H1 (cell line): Measurements from ENCODE around the gene CASP9. TPM values are rescaled to one million over a fixed set of nuclear protein-coding genes. Genes with fewer than 3 reads are reported as not detected.

Experiments used
- CTCF ChIA-PET: fragments of 300-600 bp; sonication (Branson Sonifier 250); formaldehyde crosslinking; loops from one replicate; lab custom pipeline; 2021; ENCODE audit not compliant: partially characterized antibody; lab: Charles Lee
- POLR2A ChIA-PET: fragments of 300-600 bp; sonication (Branson Sonifier 250); formaldehyde crosslinking; loops from one replicate; lab custom pipeline; 2021; ENCODE audit warnings: inconsistent platforms; ENCODE audit not compliant: partially characterized antibody; lab: Charles Lee
- DNase-seq, 2 experiments: peaks; one replicate each; pipeline versions ENCODE4 v3.0.0 to v3.0.0-alpha.2; 2010 to 2022; ENCODE audit warnings: low spot score in 2 of 2, low read depth in 1 of 2, mixed read lengths in 1 of 2
- FAIRE-seq: peaks from 2 replicates; lab custom pipeline; 2011; peaks lifted over from hg19 to GRCh38; lab: Jason Lieb, UNC
- H2AFZ ChIP-seq: 2 replicates; pipeline ENCODE4 v1.8.1; 2012; ENCODE audit warnings: low read length, inconsistent platforms
- H2AK5ac ChIP-seq: 2 replicates; pipeline ENCODE4 v1.6.1; 2013; ENCODE audit warnings: low read depth, low read length
- H2BK120ac ChIP-seq: replicated peaks from 2 replicates; pipeline ENCODE3; 2013; ENCODE audit warnings: low read depth, low read length, inconsistent platforms
- H2BK12ac ChIP-seq: 2 replicates; pipeline ENCODE4 v1.6.1; 2013; ENCODE audit warnings: low read depth, low read length
- H2BK15ac ChIP-seq: 2 replicates; pipeline ENCODE4 v1.6.1; 2013; ENCODE audit warnings: low read length
- H2BK20ac ChIP-seq: 2 replicates; pipeline ENCODE4 v1.6.1; 2013; ENCODE audit warnings: low read length
- H2BK5ac ChIP-seq: 2 replicates; pipeline ENCODE4 v1.6.1; 2013; ENCODE audit warnings: low read depth, low read length
- H3K14ac ChIP-seq: 2 replicates; pipeline ENCODE4 v1.6.1; 2013; ENCODE audit warnings: inconsistent platforms; ENCODE audit not compliant: insufficient read length
- H3K18ac ChIP-seq: 2 replicates; pipeline ENCODE4 v1.6.1; 2013; ENCODE audit warnings: low read length; ENCODE audit errors: extremely low read depth
- H3K23ac ChIP-seq: 2 replicates; pipeline ENCODE4 v1.6.1; 2013; ENCODE audit warnings: inconsistent platforms; ENCODE audit not compliant: insufficient read length
- H3K23me2 ChIP-seq: 2 replicates; pipeline ENCODE4 v1.6.1; 2013; ENCODE audit warnings: low read depth, low read length
- H3K27ac ChIP-seq: 2 replicates; pipeline ENCODE4 v1.6.1; 2011; ENCODE audit warnings: low read depth, low read length, inconsistent platforms
- H3K27me3 ChIP-seq, 4 experiments: replicated peaks in 1 of 4; 1 replicate in 1 of 4; 2 replicates in 3 of 4; pipeline versions ENCODE4 v1.6.1 to v1.8.1; 2011 to 2013; ENCODE audit warnings: low read length in 3 of 4, mild to moderate bottlenecking in 3 of 4, inconsistent platforms in 2 of 4, mixed read lengths in 2 of 4, moderate library complexity in 1 of 4; ENCODE audit not compliant: control insufficient read depth in 3 of 4, insufficient read depth in 3 of 4; ENCODE audit errors: extremely low read depth in 1 of 4
- H3K36me3 ChIP-seq, 4 experiments: 2 replicates each; pipeline versions ENCODE4 v1.6.1 to v1.8.1; 2011 to 2013; ENCODE audit warnings: mild to moderate bottlenecking in 4 of 4, low read length in 3 of 4, moderate library complexity in 2 of 4, control low read depth in 1 of 4, inconsistent platforms in 1 of 4; ENCODE audit not compliant: insufficient read depth in 4 of 4, control insufficient read depth in 2 of 4
- H3K4ac ChIP-seq: replicated peaks from 2 replicates; pipeline ENCODE3; 2013; ENCODE audit warnings: low read length, low read depth, mixed read lengths, inconsistent platforms; ENCODE audit not compliant: insufficient read length
- H3K4me1 ChIP-seq, 4 experiments: replicated peaks in 1 of 4; 1 replicate in 1 of 4; 2 replicates in 3 of 4; pipeline versions ENCODE4 v1.6.1 to v1.8.1; 2011 to 2013; ENCODE audit warnings: low read length in 3 of 4, inconsistent platforms in 2 of 4, mixed read lengths in 1 of 4; ENCODE audit not compliant: insufficient read depth in 4 of 4, control insufficient read depth in 3 of 4
- H3K4me2 ChIP-seq, 2 experiments: 2 replicates each; pipeline versions ENCODE4 v1.6.1 to v1.8.1; 2011 to 2013; ENCODE audit warnings: low read depth in 2 of 2, low read length in 2 of 2, control low read depth in 1 of 2, inconsistent platforms in 1 of 2, mild to moderate bottlenecking in 1 of 2; ENCODE audit not compliant: insufficient read depth in 1 of 2
- H3K4me3 ChIP-seq, 4 experiments: fragments of 200-600, 300-600 bp in 1 of 4; sonication (generic), shearing (Covaris generic), sonication (Bioruptor Twin) in 1 of 4; 2 replicates each; pipeline versions ENCODE4 v1.5.1 to v1.8.1; 2011 to 2016; ENCODE audit warnings: low read length in 4 of 4, low read depth in 3 of 4, control low read depth in 2 of 4, inconsistent platforms in 2 of 4, mild to moderate bottlenecking in 2 of 4, mixed read lengths in 1 of 4, moderate library complexity in 1 of 4; ENCODE audit not compliant: insufficient read depth in 2 of 4; ENCODE audit errors: extremely low read depth in 1 of 4
- H3K56ac ChIP-seq: replicated peaks from 2 replicates; pipeline ENCODE3; 2013; ENCODE audit warnings: low read depth, mild to moderate bottlenecking, mixed read lengths, low read length, inconsistent platforms; ENCODE audit not compliant: insufficient read length
- H3K79me1 ChIP-seq: 2 replicates; pipeline ENCODE4 v1.6.1; 2013; ENCODE audit warnings: low read depth, low read length, control low read depth
- H3K79me2 ChIP-seq, 2 experiments: 2 replicates each; pipeline versions ENCODE4 v1.6.1 to v1.8.1; 2012 to 2013; ENCODE audit warnings: low read length in 2 of 2, mild to moderate bottlenecking in 2 of 2, inconsistent platforms in 1 of 2; ENCODE audit not compliant: insufficient read depth in 2 of 2, control insufficient read depth in 1 of 2
- H3K9ac ChIP-seq, 4 experiments: replicated peaks in 1 of 4; 1 replicate in 1 of 4; 2 replicates in 3 of 4; pipeline versions ENCODE4 v1.6.1 to v1.8.1; 2011 to 2013; ENCODE audit warnings: low read depth in 3 of 4, low read length in 3 of 4, control low read depth in 2 of 4, mild to moderate bottlenecking in 2 of 4, moderate library complexity in 2 of 4, inconsistent platforms in 1 of 4; ENCODE audit errors: extremely low read depth in 1 of 4
- H3K9me3 ChIP-seq, 2 experiments: 2 replicates each; pipeline versions ENCODE4 v1.6.1 to v1.8.1; 2012 to 2013; ENCODE audit warnings: mild to moderate bottlenecking in 2 of 2, moderate library complexity in 2 of 2, control low read depth in 1 of 2, inconsistent platforms in 1 of 2, low read depth in 1 of 2, low read length in 1 of 2, mixed read lengths in 1 of 2; ENCODE audit not compliant: insufficient read depth in 2 of 2
- H4K20me1 ChIP-seq, 2 experiments: replicated peaks in 1 of 2; 2 replicates each; pipeline versions ENCODE3 to v1.8.1; 2011 to 2013; ENCODE audit warnings: inconsistent platforms in 2 of 2, low read length in 2 of 2, mild to moderate bottlenecking in 1 of 2; ENCODE audit not compliant: insufficient read depth in 2 of 2, control insufficient read depth in 1 of 2
- H4K5ac ChIP-seq: 2 replicates; pipeline ENCODE4 v1.6.1; 2013; ENCODE audit warnings: low read length, low read depth, mixed read lengths, inconsistent platforms; ENCODE audit not compliant: insufficient read length
- H4K8ac ChIP-seq: 2 replicates; pipeline ENCODE4 v1.8.0; 2013; ENCODE audit warnings: mild to moderate bottlenecking, moderate library complexity, low read length, inconsistent platforms; ENCODE audit not compliant: insufficient read depth; ENCODE audit errors: extremely low read depth
- H4K91ac ChIP-seq: replicated peaks from 2 replicates; pipeline ENCODE3; 2013; ENCODE audit warnings: low read length, mixed read lengths, inconsistent platforms; ENCODE audit not compliant: insufficient read length
- ASH2L ChIP-seq: fragments of 200-600, 300-600 bp; sonication (generic); IDR thresholded peaks from one replicate; pipeline ENCODE4 v1.7.1; 2017; ENCODE audit warnings: low read length
- BACH1 ChIP-seq: IDR thresholded peaks from 2 replicates; pipeline ENCODE4 v1.6.1; 2012; ENCODE audit warnings: low read length, improper control_type of control experiment
- CEBPB ChIP-seq: IDR thresholded peaks from 2 replicates; pipeline ENCODE4 v1.6.1; 2012; ENCODE audit warnings: low read depth, low read length
- GTF2F1 ChIP-seq: IDR thresholded peaks from 2 replicates; pipeline ENCODE4 v1.6.1; 2012; ENCODE audit warnings: low read depth, low read length, improper control_type of control experiment, borderline replicate concordance
- KDM1A ChIP-seq: fragments of 200-600, 300-600 bp; sonication (generic); IDR thresholded peaks from 2 replicates; pipeline ENCODE4 v1.7.1; 2016; ENCODE audit warnings: mild to moderate bottlenecking, low read length, borderline replicate concordance
- KDM4A ChIP-seq: IDR thresholded peaks from one replicate; pipeline ENCODE4 v1.7.1; 2012; ENCODE audit warnings: low read depth, mild to moderate bottlenecking, moderate library complexity, low read length, inconsistent platforms; ENCODE audit not compliant: severe bottlenecking
- RXRA ChIP-seq: IDR thresholded peaks from 2 replicates; pipeline ENCODE4 v1.6.1; 2011; ENCODE audit warnings: low read depth, mild to moderate bottlenecking, low read length, moderate library complexity; ENCODE audit not compliant: insufficient read depth
- SAP30 ChIP-seq: fragments of 300-600 bp; sonication (generic); IDR thresholded peaks from 2 replicates; pipeline ENCODE4 v1.7.1; 2012; ENCODE audit warnings: low read length, moderate library complexity, mild to moderate bottlenecking, inconsistent platforms; ENCODE audit not compliant: insufficient read depth, insufficient replicate concordance
- SIX5 ChIP-seq: IDR thresholded peaks from 2 replicates; pipeline ENCODE4 v1.6.1; 2011; ENCODE audit warnings: mild to moderate bottlenecking, low read depth, low read length
- SP1 ChIP-seq: IDR thresholded peaks from 2 replicates; pipeline ENCODE4 v1.6.1; 2011; ENCODE audit warnings: low read depth, low read length
- SP2 ChIP-seq: IDR thresholded peaks from 2 replicates; pipeline ENCODE4 v1.6.1; 2012; ENCODE audit warnings: mild to moderate bottlenecking, low read length, inconsistent platforms
- SUZ12 ChIP-seq: fragments of 200-600 bp; sonication (generic); IDR thresholded peaks from 2 replicates; pipeline ENCODE4 v1.6.1; 2012; ENCODE audit warnings: mild to moderate bottlenecking, inconsistent platforms, low read length, moderate library complexity, mixed read lengths
- TAF7 ChIP-seq: optimal IDR thresholded peaks from 2 replicates; pipeline ENCODE3; 2011; ENCODE audit warnings: low read depth, mild to moderate bottlenecking, inconsistent platforms, low read length, moderate library complexity, borderline replicate concordance
- ZNF274 ChIP-seq: IDR thresholded peaks from 2 replicates; pipeline ENCODE4 v1.7.0; 2012; ENCODE audit warnings: low read length, borderline replicate concordance; ENCODE audit errors: extremely low read depth
- WGBS, 2 experiments: shearing (Covaris generic) in 1 of 2; methylation state at CpG; one replicate each; pipeline versions ENCODE4 v1.1.6 to v1.1.7; 2013 to 2015; ENCODE audit warnings: low lambda C conversion rate in 2 of 2, mixed read lengths in 2 of 2, inconsistent platforms in 1 of 2, low coverage in 1 of 2, missing lambda C conversion rate in 1 of 2; ENCODE audit not compliant: insufficient replicate concordance in 2 of 2, insufficient coverage in 1 of 2, insufficient read length in 1 of 2; ENCODE audit errors: extremely low coverage in 1 of 2, missing lambda C conversion rate in 1 of 2; 5-methylcytosine and 5-hydroxymethylcytosine counted together
- polyA plus RNA-seq, 7 experiments: library from polyadenylated mRNA; depleted of rRNA in 3 of 7; stranded (reverse) in 5 of 7; unstranded in 2 of 7; fragments of >200 nt in 5 of 7; fragments of 200-250 nt in 2 of 7; gene quantifications; 1 replicate in 5 of 7; 2 replicates in 1 of 7; 4 replicates in 1 of 7; pipeline versions ENCODE4 v1.2.1 to v1.2.3, GENCODE V29; 2011 to 2013; ENCODE audit warnings: missing spikeins in 2 of 7, mixed read lengths in 2 of 7
- total RNA-seq: library from RNA; stranded (reverse); fragmentation: NEBNext Ultra II Directional; extraction: Animal tissue kit (Norgen Biotek cat#: 25700); gene quantifications from 2 replicates; pipeline ENCODE4 v1.2.1, GENCODE V29; 2021

CASP9 gene
- total and polyA plus RNA-seq, 2 of the 8 experiments (the other 6 are each of a cell fraction or from before 2014, with no cell fraction given): 14.8 to 36.3 TPM

- no peak overlapping the region for H2BK12ac ChIP-seq
- H2AK5ac ChIP-seq: no peak overlapping the region
- peaks cover 0 to 32% (median 16%) of the 10 kb centered on the region in 4 experiments; a peak in 5 of 8 replicates for H3K36me3 ChIP-seq
- no peaks in the 10 kb centered on the region for H3K27me3 ChIP-seq
- H3K9me3 ChIP-seq: no peaks in the 10 kb centered on the region
- no peak overlapping the region for H3K9ac ChIP-seq
- H4K8ac ChIP-seq: no peak overlapping the region
- no peak overlapping the region for H3K14ac ChIP-seq
- no peak overlapping the region for H2BK20ac ChIP-seq
- no peak overlapping the region for H3K27ac ChIP-seq
- CTCF ChIA-PET: no interaction called here
- FAIRE-seq: no peak
- WGBS, 2 experiments: 89% methylated on average over 4 of the region's 4 CpGs; no CpG with 5 or more reads in 1 of the 2 experiments
- no peak overlapping the region for H4K5ac ChIP-seq
- H3K4me2 ChIP-seq: no peak overlapping the region
- H3K4ac ChIP-seq: no peak overlapping the region
- H3K79me1 ChIP-seq: no peaks in the 10 kb centered on the region
- H2BK15ac ChIP-seq: no peak overlapping the region
- H3K4me1 ChIP-seq: no peaks in the 10 kb centered on the region
- H3K4me3 ChIP-seq: no peak overlapping the region
- no peak overlapping the region for H3K23ac ChIP-seq
- no peaks in the 10 kb centered on the region for H3K23me2 ChIP-seq
- no peak overlapping the region for H2BK120ac ChIP-seq
- TF ChIP-seq SP1: no peak
- TF ChIP-seq SAP30: no peak
- no peak for TF ChIP-seq SIX5
- no peak for TF ChIP-seq ASH2L
- TF ChIP-seq KDM1A: no peak
- TF ChIP-seq TAF7: no peak
- no peak for TF ChIP-seq CEBPB
- no peak for TF ChIP-seq BACH1
- no peak for TF ChIP-seq SP2
- TF ChIP-seq ZNF274: no peak
- no peak for TF ChIP-seq KDM4A
- TF ChIP-seq GTF2F1: no peak
- TF ChIP-seq SUZ12: no peak
- no peak for TF ChIP-seq RXRA
- DNase-seq: no peak
- no peak overlapping the region for H3K56ac ChIP-seq
- no peaks in the 10 kb centered on the region for H3K79me2 ChIP-seq
- H2BK5ac ChIP-seq: no peak overlapping the region
- H4K20me1 ChIP-seq: no peaks in the 10 kb centered on the region
- no peak overlapping the region for H4K91ac ChIP-seq
- no peak overlapping the region for H2AFZ ChIP-seq
- H3K18ac ChIP-seq: no peak overlapping the region
- POLR2A ChIA-PET: interaction anchor here (1.1 kb wide), 1 partner anchor 50 kb away, joined by 3 read pairs; no protein-coding TSS in a partner anchor
Observed at GRCh38 chr1:15558516-15558915, 34.5 kb upstream of the CASP9 start.
